Upper lobe of left lung (tissue), 4 donors: ENCODE data around the gene ZNF565.

ENCODE experiments used
- CTCF ChIP-seq, 6 experiments: fragments of 450-650 bp in 4 of 6; fragments of 200-600 bp in 2 of 6; sonication (generic) in 2 of 6; IDR thresholded peaks; one replicate each; pipeline ENCODE4 v1.5.1; 2016 to 2019; ENCODE audit warnings: antibody characterized with exemption in 6 of 6
- POLR2AphosphoS5 ChIP-seq, 2 donors: sonication (generic); formaldehyde crosslinking; IDR thresholded peaks; one replicate each; pipeline ENCODE4 v1.5.1; 2017; ENCODE audit warnings: antibody characterized with exemption in 2 of 2

GRCh38 chr19:36151144-36152018, 63.1 kb downstream of the ZNF565 start:
- TF ChIP-seq POLR2AphosphoS5 (IDR thresholded peaks at IDR 0.05) = peak; percentile 76 to 82
- TF ChIP-seq CTCF (IDR thresholded peaks at IDR 0.05) = no peak
